Panc1 (cell line): Measurements from ENCODE around the gene ADGRV1. TPM values are rescaled to one million over a fixed set of nuclear protein-coding genes. Genes with fewer than 3 reads are reported as not detected.

Experiments used
- ATAC-seq: fragments of 200-7000 bp; cut with Tn5 transposase; 2 replicates; pipeline ENCODE4 v1.9.1; 2020; ENCODE audit warnings: mild to moderate bottlenecking, moderate library complexity
- BruUV-seq: library from RNA; stranded (reverse); fragments of 400-500 nt; replicated peaks from 2 replicates; lab custom pipeline; 2021; lab: Mats Ljungman, UMichigan
- CTCF ChIA-PET: fragments of 300-600 bp; sonication (Branson Sonifier 250); formaldehyde crosslinking; loops from one replicate; lab custom pipeline; 2022; ENCODE audit warnings: antibody characterized with exemption; lab: Charles Lee
- POLR2A ChIA-PET: fragments of 300-600 bp; sonication (Branson Sonifier 250); formaldehyde crosslinking; loops from one replicate; lab custom pipeline; 2022; ENCODE audit warnings: antibody characterized with exemption; lab: Charles Lee
- DNase-seq: peaks from one replicate; pipeline ENCODE4 v3.0.0-alpha.2; 2010; ENCODE audit warnings: low read depth, low spot score
- H3K27ac ChIP-seq: 2 replicates; pipeline ENCODE4 v1.5.1; 2011; ENCODE audit warnings: mild to moderate bottlenecking, low read length, inconsistent platforms
- H3K27me3 ChIP-seq: fragments of 200-500 bp; sonication (Bioruptor generic); 2 replicates; pipeline ENCODE4 v1.6.0; 2014; ENCODE audit warnings: low read length, inconsistent platforms; ENCODE audit not compliant: control insufficient read depth, insufficient read depth
- H3K36me3 ChIP-seq: fragments of 200-500 bp; sonication (Bioruptor generic); 2 replicates; pipeline ENCODE4 v1.5.1; 2014; ENCODE audit warnings: inconsistent platforms, mild to moderate bottlenecking, low read length, moderate library complexity; ENCODE audit not compliant: control insufficient read depth, insufficient read depth
- H3K4me1 ChIP-seq: 2 replicates; pipeline ENCODE4 v1.5.1; 2011; ENCODE audit warnings: inconsistent platforms, mild to moderate bottlenecking, low read length, moderate library complexity; ENCODE audit not compliant: control insufficient read depth, insufficient read depth
- H3K4me3 ChIP-seq, 2 experiments: 2 replicates each; pipeline ENCODE4 v1.5.1; 2011 to 2012; ENCODE audit warnings: low read depth in 2 of 2, low read length in 2 of 2, mild to moderate bottlenecking in 2 of 2, inconsistent platforms in 1 of 2, moderate library complexity in 1 of 2
- H3K9me3 ChIP-seq: fragments of 200-500 bp; sonication (Bioruptor generic); 2 replicates; pipeline ENCODE4 v1.5.1; 2014; ENCODE audit warnings: low read depth, mild to moderate bottlenecking, inconsistent platforms, low read length, moderate library complexity; ENCODE audit not compliant: control insufficient read depth, insufficient read depth
- CTCF ChIP-seq: fragments of 450-650 bp; IDR thresholded peaks from 2 replicates; pipeline ENCODE4 v1.5.1; 2017; ENCODE audit warnings: mild to moderate bottlenecking
- POLR2AphosphoS5 ChIP-seq: IDR thresholded peaks from 2 replicates; pipeline ENCODE4 v1.6.1; 2012; ENCODE audit warnings: mild to moderate bottlenecking, low read depth, low read length, moderate library complexity
- REST ChIP-seq, 2 experiments: IDR thresholded peaks; 2 replicates each; pipeline ENCODE4 v1.6.1; 2011 to 2012; ENCODE audit warnings: low read depth in 2 of 2, control low read depth in 1 of 2, low read length in 1 of 2, mild to moderate bottlenecking in 1 of 2, moderate library complexity in 1 of 2; ENCODE audit not compliant: insufficient read depth in 1 of 2
- SIN3A ChIP-seq: IDR thresholded peaks from 2 replicates; pipeline ENCODE4 v1.6.1; 2012; ENCODE audit warnings: low read depth, mild to moderate bottlenecking, low read length, moderate library complexity, borderline replicate concordance; ENCODE audit not compliant: insufficient read depth
- TCF7L2 ChIP-seq: IDR thresholded peaks from 2 replicates; pipeline ENCODE4 v1.6.1; 2011; ENCODE audit warnings: mild to moderate bottlenecking, low read depth, low read length, inconsistent platforms
- in situ Hi-C: cut with HindIII; loops from 2 replicates; pipeline ENCODE4 v1.10.0; 2016; ENCODE audit warnings: low sequenced_read_pairs, low pct_unique_long_range_greater_than_20kb
- intact Hi-C: fragments of 100-400 bp; cut with micrococcal nuclease; formaldehyde crosslinking; loops from one replicate; pipeline ENCODE4 v1.10.0; 2022; ENCODE audit not compliant: unreplicated experiment
- total RNA-seq: library from RNA; stranded (reverse); gene quantifications from one replicate; pipeline ENCODE4 v1.2.1, GENCODE V29; 2021; ENCODE audit not compliant: unreplicated experiment

ADGRV1 gene
- total RNA-seq, 1 experiment from 2014 or later = 0.49 TPM

GRCh38 chr5:91118354-91118753 lies 559.8 kb downstream of the ADGRV1 start:
- in situ Hi-C loops = no loop called here
- Histone ChIP-seq H3K27ac (no peak overlapping the region), H3K36me3 (no peaks in the 10 kb centered on the region), H3K27me3 (no peaks in the 10 kb centered on the region), H3K9me3 (no peaks in the 10 kb centered on the region), H3K4me3 (no peak overlapping the region), H3K4me1 (no peaks in the 10 kb centered on the region)
- CTCF ChIA-PET = no interaction called here
- ATAC-seq (no peak), DNase-seq (no peak)
- no peak for TF ChIP-seq SIN3A
- TF ChIP-seq POLR2AphosphoS5 = no peak
- no peak for TF ChIP-seq TCF7L2
- no peak for TF ChIP-seq REST (IDR thresholded peaks at IDR 0.05; ENCODE audit: insufficient read depth in 1 of 2, low read depth in 2 of 2, low read length in 1 of 2)
- no peak for TF ChIP-seq CTCF
- intact Hi-C loops = no loop called here
- no TSS peak for BruUV-seq
- POLR2A ChIA-PET = no interaction called here

- DNase-seq = no peak
- TF ChIP-seq REST (IDR thresholded peaks at IDR 0.05; ENCODE audit: insufficient read depth in 1 of 2, low read depth in 2 of 2, low read length in 1 of 2) = no peak
- no peak for TF ChIP-seq SIN3A
- TF ChIP-seq POLR2AphosphoS5 = no peak
- TF ChIP-seq TCF7L2 = no peak
- no peak for TF ChIP-seq CTCF
- H3K4me1 ChIP-seq = no peaks in the 10 kb centered on the region
- H3K36me3 ChIP-seq = no peaks in the 10 kb centered on the region
- no peak overlapping the region for H3K27ac ChIP-seq
- no peak for ATAC-seq
- in situ Hi-C loops (no loop called here), intact Hi-C loops (no loop called here)
- H3K9me3 ChIP-seq = no peaks in the 10 kb centered on the region
- CTCF ChIA-PET = no interaction called here
- no peak overlapping the region for H3K4me3 ChIP-seq
- no peaks in the 10 kb centered on the region for H3K27me3 ChIP-seq
- no TSS peak for BruUV-seq
- POLR2A ChIA-PET = no interaction called here
Observed at GRCh38 chr5:91118796-91119195, 560.2 kb downstream of the ADGRV1 start.
